ENCODE measurements around the gene PPFIA2. TPM values are rescaled to one million over a fixed set of nuclear protein-coding genes. Genes with fewer than 3 reads are reported as not detected.

PPFIA2 gene
- polyA plus RNA-seq, 3 donors = 4.4 to 7.0 (median 4.7) TPM

DNA sequence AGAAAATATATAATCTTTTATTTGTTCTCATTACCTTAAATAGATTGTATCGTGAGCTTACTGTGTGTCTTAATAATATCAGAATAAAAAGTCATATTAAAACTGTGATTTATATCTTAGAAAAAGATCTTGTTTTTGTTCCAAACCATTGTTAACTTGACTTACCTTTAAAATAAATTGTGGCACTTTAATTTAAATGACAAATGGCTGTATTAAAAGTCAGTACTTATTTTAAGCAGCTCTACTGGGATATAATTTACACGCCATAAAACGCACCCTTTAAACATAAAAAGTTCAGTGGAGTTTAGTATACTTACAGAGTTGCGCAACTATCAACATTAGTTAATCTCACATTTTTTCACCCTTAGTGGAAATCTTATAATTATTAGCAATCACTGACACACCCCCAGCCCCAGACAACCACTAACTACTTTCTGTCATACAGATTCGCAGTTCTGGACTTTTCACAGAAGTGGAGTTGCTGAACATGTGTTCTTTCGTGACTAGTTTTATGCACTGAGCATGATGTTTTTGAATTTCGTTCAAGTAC is 369.5 kb downstream of the PPFIA2 start:
- DNase-seq (ENCODE audit: extremely low read depth in 1 of 11, low read depth in 9 of 11, low spot score in 4 of 11) = peak in 2 of 11 donors; percentile 4

DNA sequence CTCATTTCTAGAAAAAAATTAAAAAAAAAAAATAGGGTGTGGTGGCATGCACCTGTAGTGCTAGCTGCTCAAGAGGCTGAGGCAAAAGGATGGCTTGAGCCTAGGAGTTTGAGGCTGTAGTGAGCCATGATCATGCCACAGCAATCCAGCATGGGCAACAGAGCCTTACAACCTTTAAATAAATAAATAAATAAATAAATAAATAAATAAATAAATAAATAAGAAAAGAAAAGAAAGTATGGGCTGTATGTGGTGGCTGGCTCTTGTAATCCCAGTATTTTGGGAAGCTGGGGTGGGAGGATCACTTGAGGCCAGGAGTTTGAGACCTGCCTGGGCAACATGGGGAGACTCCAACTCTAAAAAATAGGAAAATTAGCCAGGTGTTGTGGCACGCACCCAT is 373.0 kb downstream of the PPFIA2 start:
- no peak for DNase-seq (ENCODE audit: extremely low read depth in 1 of 11, low read depth in 9 of 11, low spot score in 4 of 11)

DNA sequence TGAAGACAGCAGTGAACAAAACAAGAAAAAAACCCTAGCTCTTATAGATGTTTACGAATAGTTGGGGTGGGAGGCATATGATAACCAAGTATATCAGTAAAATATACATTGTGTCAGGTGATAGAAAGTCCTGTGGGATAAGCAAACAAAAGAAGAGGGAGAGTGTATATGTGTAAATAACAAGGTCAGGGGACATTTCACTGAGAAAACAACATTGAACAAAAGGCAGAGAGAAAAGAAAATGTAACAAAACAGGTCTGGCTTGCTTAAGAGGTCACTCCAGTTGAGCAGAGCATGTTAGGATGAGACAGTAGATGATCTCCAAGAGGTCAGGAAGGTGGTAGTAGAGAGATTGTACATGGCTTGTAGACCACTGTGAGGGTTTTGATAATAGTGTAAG is 377.2 kb downstream of the PPFIA2 start:
- DNase-seq (ENCODE audit: extremely low read depth in 1 of 11, low read depth in 9 of 11, low spot score in 4 of 11) = no peak

DNA sequence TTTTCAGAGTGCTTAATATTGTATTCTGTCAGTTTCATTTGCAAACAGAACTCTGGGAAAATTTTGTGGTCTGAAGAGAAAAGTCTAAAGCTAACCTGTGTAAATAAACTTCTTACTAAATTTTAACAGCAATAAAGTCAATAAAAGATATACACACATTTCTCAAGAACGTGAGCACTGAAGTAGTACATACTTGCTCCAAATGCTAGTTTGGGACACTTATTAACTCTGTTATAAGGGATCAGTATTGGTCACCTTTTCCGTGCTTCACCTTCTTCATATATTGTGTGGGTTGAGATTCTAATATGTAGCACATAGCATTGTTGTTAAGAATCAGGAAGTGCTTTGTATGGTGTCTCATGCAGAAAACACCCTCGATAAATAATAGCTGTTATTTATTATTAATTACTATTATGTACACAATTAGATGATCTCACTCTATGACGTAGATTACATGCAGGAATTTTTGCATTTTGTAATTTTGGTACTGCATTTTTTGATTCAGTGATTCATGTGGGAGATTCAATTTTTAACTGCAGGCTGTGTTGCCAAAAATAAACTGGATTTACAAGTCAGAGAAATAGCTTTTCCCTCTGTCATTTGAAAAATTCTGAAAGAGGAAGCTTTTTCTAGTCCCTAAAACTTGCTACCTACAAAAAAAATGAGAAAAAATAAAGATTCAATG is 380.4 kb downstream of the PPFIA2 start:
- DNase-seq (ENCODE audit: extremely low read depth in 1 of 11, low read depth in 9 of 11, low spot score in 4 of 11) = no peak

DNA sequence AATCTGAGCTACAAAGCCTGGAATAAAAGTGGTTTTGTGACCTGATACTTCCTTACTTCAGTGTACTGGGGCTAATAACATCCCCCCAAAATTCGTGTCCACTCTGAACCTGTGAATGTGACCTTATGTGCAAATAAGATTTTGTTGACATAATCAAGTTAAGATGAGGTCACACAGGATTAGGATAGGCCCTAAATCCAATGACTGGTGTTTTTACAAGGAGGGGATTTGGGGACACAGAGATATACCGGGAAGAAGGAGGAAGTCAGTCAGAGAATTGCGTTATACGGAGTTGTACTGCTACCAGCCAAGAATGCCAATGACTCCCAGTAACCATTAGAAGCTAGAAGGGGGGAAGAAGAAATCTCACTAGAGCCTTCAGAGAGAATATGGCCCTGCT is 381.4 kb downstream of the PPFIA2 start:
- no peak for DNase-seq (ENCODE audit: extremely low read depth in 1 of 11, low read depth in 9 of 11, low spot score in 4 of 11)

DNA sequence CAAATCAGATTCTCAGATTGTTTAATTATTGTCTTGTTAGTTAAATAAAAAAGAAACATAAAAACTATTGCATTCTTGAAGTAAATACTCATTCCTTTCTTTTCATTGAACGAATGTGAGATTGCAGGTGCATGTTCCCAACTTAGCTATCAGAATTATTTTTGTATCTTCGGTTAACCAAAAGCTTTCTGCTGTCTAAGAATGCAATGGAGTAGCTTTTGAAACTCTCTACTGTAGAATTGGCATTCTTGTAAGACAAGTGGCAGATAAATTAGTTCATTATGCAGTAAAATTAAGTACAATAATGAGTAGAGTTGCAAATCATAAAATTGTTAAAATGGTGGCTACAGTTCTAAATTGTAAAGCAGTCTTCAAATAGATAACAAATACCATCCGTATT is 383.2 kb downstream of the PPFIA2 start:
- no peak for DNase-seq (ENCODE audit: extremely low read depth in 1 of 11, low read depth in 9 of 11, low spot score in 4 of 11)

DNA sequence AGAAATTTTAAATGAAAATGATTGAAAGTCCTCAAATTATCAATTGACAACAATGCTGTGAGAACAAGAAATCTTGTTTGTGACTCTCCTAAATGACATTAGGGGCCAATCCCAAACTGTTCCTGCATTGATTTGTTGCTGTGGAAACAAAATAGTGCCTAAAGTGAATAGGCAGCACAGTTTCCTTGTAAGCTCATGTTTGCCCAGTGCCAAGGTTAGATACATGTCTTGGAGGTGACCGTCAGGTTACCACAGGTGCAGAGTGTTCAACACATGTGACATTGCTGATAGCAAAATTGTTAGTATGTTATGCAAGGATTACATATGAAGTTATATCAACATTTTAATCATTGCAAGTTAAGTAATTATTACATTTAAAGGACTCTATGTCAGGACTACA is 388.7 kb downstream of the PPFIA2 start:
- DNase-seq (ENCODE audit: extremely low read depth in 1 of 11, low read depth in 9 of 11, low spot score in 4 of 11) = no peak

DNA sequence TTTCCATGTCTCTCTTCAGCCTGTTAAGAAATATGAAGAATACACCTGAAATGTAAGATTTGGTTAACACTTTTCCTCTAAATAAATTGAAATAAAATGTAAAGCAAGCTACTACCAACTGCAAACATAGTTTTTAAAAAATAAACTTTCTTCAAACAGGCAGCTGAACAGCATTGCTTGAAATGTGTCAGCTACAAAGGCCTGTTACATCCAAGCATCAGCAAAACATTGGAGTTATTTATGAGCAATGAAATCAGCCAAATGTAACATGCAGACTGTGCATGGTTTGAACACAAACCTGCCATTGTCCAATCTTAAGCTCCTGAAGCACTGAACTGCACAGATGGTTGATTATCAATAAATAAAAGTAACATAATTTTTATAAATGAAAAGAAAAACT is 390.0 kb downstream of the PPFIA2 start:
- DNase-seq (ENCODE audit: extremely low read depth in 1 of 11, low read depth in 9 of 11, low spot score in 4 of 11) = no peak

DNA sequence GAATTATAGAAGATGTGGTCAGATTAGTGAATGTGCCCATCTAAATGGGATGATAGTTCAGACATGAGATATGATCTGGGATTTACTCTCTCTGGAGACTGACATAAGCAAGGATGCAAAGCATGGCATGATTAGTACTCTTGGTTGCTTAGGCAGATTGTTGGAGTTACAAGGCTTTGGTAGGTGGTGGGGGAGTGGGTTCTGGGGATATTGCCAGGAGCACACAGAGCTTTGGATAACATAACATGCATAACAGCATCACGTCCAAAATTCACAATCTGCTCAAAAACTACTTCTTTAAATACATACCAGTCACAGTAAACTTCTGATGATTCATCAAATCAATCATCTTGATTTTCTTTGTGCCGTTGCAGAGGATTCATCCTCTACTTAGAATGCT is 393.9 kb downstream of the PPFIA2 start:
- DNase-seq (ENCODE audit: extremely low read depth in 1 of 11, low read depth in 9 of 11, low spot score in 4 of 11) = no peak

DNA sequence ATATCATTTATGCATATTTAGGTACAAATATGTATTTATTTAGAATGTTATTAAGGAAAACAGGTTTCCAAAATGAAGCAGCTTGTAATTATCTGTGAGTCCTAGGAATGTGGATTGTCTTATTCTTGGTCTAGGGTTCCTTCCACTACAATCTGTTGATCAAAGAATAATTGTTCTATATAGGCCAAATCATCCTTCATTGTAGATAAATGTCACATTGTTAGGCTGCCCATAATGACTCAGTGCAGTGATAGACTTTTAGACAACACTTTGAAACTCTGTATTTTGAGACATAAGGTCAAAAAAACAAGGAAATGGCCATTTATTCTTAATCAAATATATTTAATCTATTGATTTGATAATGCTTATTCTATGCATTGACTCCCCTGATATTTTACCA is 398.2 kb downstream of the PPFIA2 start:
- DNase-seq (ENCODE audit: extremely low read depth in 1 of 11, low read depth in 9 of 11, low spot score in 4 of 11) = no peak

DNA sequence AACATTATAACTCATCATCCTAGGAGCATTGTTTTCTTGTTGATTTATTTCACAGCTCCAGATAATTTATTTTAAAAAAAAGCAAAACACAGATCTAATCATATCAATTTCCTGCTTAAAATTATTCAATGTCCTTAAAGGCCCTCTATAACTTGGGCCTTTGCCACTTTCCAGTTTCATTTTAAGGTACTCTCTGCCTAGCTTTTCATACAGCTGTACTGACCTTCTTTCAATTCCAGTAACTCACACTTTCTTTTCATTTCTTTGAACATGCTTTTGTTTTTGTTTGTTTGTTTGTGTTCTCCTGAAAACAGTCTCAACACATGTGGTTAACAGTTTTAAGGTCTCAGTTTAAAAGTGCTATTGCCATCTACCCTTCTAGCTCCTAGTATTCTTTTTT is 399.4 kb downstream of the PPFIA2 start:
- DNase-seq (ENCODE audit: extremely low read depth in 1 of 11, low read depth in 9 of 11, low spot score in 4 of 11) = no peak

DNA sequence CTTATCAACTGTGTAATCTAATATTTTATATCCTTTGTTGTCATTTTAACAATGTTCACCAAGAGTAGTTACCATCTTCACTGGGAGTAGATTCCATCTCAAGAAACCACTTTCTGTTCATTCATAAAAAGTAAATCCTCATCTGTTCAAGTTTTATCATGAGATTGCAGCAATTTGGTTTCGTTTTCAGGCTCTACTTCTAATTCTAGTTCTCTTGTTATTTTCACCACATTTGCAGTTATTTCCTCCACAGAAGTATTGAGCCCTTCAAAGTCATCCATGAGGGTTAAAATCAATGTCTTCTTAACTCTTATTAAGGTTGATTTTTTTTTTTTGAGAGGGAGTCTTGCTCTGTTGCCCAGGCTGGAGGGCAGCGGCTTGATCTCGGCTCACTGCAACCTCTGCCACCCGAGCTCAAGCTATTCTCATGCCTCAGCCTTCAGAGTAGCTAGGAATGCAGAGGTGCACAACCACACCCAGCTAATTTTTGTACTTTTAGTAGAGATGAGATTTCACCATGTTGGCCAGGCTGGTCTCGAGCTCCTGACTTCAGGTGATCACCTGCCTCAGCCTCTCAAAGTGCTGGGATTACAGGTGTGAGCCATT is 404.7 kb downstream of the PPFIA2 start:
- no peak for DNase-seq (ENCODE audit: extremely low read depth in 1 of 11, low read depth in 9 of 11, low spot score in 4 of 11)

DNA sequence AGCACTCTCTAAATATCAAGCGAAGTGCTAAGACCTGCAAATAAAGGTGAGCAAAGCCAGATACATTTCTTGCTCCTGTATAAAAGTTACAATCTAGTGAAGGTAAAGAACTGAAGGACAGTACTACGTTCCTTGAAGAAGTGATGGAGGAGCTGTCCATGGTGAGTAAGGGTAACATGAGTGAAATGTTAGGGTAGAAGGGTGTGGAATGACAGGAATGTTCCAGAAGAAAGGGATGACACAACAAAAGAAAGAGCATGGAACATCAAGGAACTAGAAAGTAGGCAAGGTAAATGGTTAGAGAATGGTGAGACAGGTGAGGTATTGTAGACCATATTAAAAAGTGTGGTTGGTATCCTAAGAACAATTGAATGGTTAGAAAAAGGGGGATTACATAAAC is 408.8 kb downstream of the PPFIA2 start:
- DNase-seq (ENCODE audit: extremely low read depth in 1 of 11, low read depth in 9 of 11, low spot score in 4 of 11) = no peak

DNA sequence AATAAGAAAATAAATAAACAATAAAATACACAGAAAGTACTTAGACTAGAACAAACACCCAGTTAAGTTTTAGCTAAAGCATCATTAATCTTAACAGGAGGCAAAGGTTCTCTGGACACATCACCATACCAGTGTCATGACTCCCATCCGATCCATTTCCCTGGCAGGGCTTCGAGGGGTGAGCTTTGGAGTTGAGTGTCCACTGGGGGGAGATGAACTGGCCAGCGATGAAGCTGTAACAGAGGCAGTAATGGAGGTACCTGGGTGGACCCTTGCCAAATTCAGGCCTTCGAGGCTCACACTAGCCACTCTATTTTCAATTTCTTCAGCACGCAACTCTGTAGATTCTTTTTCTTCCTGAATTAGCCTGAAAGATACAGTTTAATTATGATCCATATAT is 411.7 kb downstream of the PPFIA2 start:
- DNase-seq (ENCODE audit: extremely low read depth in 1 of 11, low read depth in 9 of 11, low spot score in 4 of 11) = no peak

DNA sequence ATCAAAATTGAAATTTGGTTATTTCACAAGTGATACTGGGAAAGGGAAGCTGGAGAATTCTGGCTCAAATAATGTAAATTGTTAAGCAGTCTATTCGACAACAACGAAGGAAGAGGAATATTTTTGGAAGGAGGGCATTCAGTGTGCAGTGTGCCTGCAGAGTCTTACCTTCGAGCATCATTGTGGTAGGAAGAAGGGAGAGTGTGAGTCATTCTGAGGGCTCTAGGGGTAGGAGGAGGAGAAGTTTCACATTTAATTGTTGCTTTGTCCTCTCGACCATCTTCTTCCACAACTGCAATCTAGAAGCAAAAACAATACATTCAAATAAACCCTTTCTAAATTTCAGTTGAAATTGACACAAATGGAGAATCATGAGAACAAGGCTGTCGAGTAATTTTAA is 418.2 kb downstream of the PPFIA2 start:
- DNase-seq (ENCODE audit: extremely low read depth in 1 of 11, low read depth in 9 of 11, low spot score in 4 of 11) = no peak

DNA sequence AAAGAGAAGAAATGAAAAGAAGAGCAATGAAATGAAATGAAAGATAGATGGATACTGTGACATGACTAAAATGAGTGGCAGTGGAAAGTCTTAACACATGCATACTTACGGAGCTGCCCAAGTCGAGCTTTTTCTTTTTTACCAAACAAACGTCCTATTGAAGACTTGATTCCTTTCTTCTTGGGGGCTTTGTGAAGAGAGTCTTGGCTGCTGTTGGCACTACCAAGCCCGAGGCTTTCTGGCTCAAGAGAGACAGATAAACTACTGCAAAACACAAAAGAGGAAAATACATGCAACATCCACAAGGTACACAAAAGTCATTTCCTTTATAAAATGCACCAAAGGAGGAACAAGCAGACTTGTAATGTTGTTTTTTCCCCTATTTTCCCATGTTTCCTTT is 420.1 kb downstream of the PPFIA2 start:
- no peak for DNase-seq (ENCODE audit: extremely low read depth in 1 of 11, low read depth in 9 of 11, low spot score in 4 of 11)

DNA sequence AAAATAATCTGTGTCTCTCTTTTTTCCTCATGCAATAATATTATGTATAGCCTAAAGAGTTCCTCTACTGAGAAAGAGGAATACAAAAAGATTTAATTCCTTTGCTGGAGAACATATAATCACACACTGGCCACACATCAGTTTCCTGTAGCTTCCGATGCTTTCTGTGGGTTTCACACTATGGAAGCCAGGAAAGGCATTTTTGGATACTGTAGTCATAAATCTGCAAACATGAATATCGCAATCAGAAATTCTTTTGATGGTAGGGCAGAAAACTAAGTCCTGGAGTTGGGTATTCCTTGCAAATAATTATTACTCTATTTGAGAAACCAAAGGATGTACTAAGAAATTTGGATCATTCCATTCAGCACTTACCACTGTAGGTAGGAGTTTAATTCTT is 421.3 kb downstream of the PPFIA2 start:
- no peak for DNase-seq (ENCODE audit: extremely low read depth in 1 of 11, low read depth in 9 of 11, low spot score in 4 of 11)

DNA sequence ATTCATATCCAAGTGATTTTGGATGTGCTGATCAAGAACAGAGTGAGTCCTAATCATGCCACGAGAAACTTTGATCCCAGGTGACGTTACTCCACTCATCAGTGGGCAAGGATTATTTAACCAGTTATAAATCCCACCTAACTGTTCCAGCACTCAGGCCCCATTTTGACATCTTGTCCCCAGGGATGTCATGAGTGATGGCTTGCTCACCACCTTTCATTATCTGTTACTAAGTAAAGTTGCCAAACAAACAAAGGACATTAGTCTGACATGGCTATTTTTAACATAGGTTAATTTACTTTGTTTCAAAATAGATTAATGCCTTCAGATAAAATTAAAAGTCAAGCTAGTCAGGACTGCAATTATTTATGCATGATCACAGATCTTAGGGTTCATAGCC is 425.3 kb downstream of the PPFIA2 start:
- no peak for DNase-seq (ENCODE audit: extremely low read depth in 1 of 11, low read depth in 9 of 11, low spot score in 4 of 11)

DNA sequence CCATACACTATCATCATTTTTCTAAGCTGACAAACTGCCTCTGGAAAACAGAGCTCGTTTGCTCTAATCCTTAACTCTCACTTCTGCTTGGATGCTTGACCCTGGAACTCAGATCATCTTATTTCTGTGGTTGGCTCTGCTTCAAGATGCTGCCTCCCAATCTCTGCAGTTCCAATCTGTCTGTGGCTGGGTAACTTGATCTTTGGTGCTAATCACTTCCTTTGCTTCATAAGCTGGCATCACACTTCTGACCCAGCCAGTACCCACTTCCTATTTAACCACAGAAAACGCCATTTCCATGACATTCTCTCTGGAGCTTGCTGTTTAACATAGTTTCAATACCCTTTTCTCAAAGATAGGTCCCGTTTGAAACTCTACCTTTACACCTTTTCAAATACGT is 427.1 kb downstream of the PPFIA2 start:
- no peak for DNase-seq (ENCODE audit: extremely low read depth in 1 of 11, low read depth in 9 of 11, low spot score in 4 of 11)

DNA sequence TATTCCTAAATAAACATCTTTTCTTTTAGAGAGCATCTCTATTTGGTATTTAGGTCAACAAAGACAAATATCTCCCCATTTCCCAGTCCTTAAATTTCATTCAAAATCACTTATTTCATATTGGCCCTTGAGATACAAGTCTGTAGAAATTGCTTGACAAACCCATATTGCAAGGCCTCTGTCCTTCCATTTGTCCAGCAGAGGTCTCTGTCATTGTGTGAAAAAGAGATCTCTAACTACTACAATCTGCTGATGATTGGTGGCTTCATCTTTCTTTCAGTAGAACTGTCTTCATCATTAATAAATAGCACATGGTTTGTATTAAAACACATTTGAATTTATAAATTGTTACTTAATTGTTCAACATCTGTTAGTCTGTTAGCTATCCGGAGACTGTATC is 428.7 kb downstream of the PPFIA2 start:
- no peak for DNase-seq (ENCODE audit: extremely low read depth in 1 of 11, low read depth in 9 of 11, low spot score in 4 of 11)

DNA sequence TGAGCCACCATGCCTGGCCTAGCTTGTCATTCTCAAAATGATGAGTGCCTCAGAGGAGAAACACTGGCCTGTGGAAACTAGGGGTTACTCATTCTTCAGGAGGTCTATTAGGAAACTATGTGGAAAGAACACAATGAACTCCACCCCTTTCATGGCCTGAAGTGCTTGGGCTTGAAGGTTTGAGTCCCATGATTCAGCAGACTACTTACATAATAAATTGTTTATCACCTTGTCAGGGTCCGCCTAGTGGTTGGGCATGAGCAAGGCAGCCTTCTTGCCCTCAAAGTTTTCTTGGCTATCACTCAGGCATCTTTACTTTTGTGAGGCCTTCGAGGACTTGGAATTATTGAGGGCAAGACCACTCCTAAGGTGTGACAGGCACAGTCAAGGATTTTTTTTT is 430.1 kb downstream of the PPFIA2 start:
- no peak for DNase-seq (ENCODE audit: extremely low read depth in 1 of 11, low read depth in 9 of 11, low spot score in 4 of 11)
